Measurements from ENCODE around the gene PLA2G3. TPM values are rescaled to one million over a fixed set of nuclear protein-coding genes. Genes with fewer than 3 reads are reported as not detected.

Gene PLA2G3
- total and polyA plus RNA-seq, 2 of the 13 experiments (the other 11 are each of a cell fraction or from before 2014, with no cell fraction given): 0.12 to 0.42 TPM

GRCh38 chr22:31126128-31126868, 14.0 kb downstream of the PLA2G3 start:
- H2AFZ ChIP-seq (ENCODE audit: low read length): no peak overlapping the region
- no peaks in the 10 kb centered on the region for H3K79me2 ChIP-seq (ENCODE audit: insufficient read depth, low read length)
- in situ Hi-C loops (cut with HindIII; ENCODE audit: extremely low pct_ligation_motif_present, low pct_unique_long_range_greater_than_20kb) (no loop called here), intact Hi-C loops (cut with micrococcal nuclease; ENCODE audit: unreplicated experiment) (no loop called here)
- H3K4me3 ChIP-seq (replicated peaks in 1 of 3; ENCODE audit: insufficient read depth in 1 of 3, low read depth in 2 of 3, low read length in 3 of 3): no peak overlapping the region
- POLR2A ChIA-PET: no interaction called here
- no peak overlapping the region for H3K9ac ChIP-seq (ENCODE audit: insufficient read depth, low read depth, low read length)
- no peak overlapping the region for H3K4me2 ChIP-seq (ENCODE audit: low read depth, low read length)
- BruUV-seq (replicated peaks): no TSS peak
- H3K4me1 ChIP-seq (ENCODE audit: insufficient read depth, low read length): peaks cover 39% of the 10 kb centered on the region
- no peaks in the 10 kb centered on the region for H3K36me3 ChIP-seq (replicated peaks in 1 of 2; ENCODE audit: control insufficient read depth in 1 of 2, insufficient read depth in 2 of 2, low read length in 2 of 2)
- no peak for ATAC-seq
- no peaks in the 10 kb centered on the region for H4K20me1 ChIP-seq (ENCODE audit: insufficient read depth, low read length)
- WGBS (ENCODE audit: low lambda C conversion rate): 58% methylated on average over 8 of the region's 22 CpGs
- peaks cover 1 to 23% of the 10 kb centered on the region in 2 experiments; a peak in 4 of 5 replicates for H3K27me3 ChIP-seq (ENCODE audit: control insufficient read depth in 1 of 2, insufficient read depth in 2 of 2, low read length in 2 of 2)
- no peaks in the 10 kb centered on the region for H3K9me3 ChIP-seq (ENCODE audit: low read length)
- no peak for FAIRE-seq
- H3K27ac ChIP-seq (ENCODE audit: extremely low read length, insufficient read depth, low read length): no peak overlapping the region
- CTCF ChIA-PET (ENCODE audit: low intra/inter-chr PET ratio, low total read pairs): no interaction called here
- no peak for DNase-seq (ENCODE audit: low spot score)
- no peak for TF ChIP-seq ZSCAN20 (CRISPR knock-in tag; IDR thresholded peaks at IDR 0.05; ENCODE audit: borderline replicate concordance)
- TF ChIP-seq ZNF280D (CRISPR knock-in tag; IDR thresholded peaks at IDR 0.05): no peak
- TF ChIP-seq MTF1 (CRISPR knock-in tag; IDR thresholded peaks at IDR 0.05): no peak
- no peak for TF ChIP-seq CREB3 (CRISPR knock-in tag; IDR thresholded peaks at IDR 0.05)
- TF ChIP-seq ZNF766 (CRISPR knock-in tag; IDR thresholded peaks at IDR 0.05; ENCODE audit: borderline replicate concordance): no peak
- no peak for TF ChIP-seq HNF1B (CRISPR knock-in tag; IDR thresholded peaks at IDR 0.05)
- TF ChIP-seq ZBTB10 (CRISPR knock-in tag; IDR thresholded peaks at IDR 0.05; ENCODE audit: borderline replicate concordance): no peak
- no peak for TF ChIP-seq ZNF777 (CRISPR knock-in tag; IDR thresholded peaks at IDR 0.05)
- TF ChIP-seq ARNTL (CRISPR knock-in tag; IDR thresholded peaks at IDR 0.05): no peak
- no peak for TF ChIP-seq GLMP (CRISPR knock-in tag; IDR thresholded peaks at IDR 0.05; ENCODE audit: borderline replicate concordance)
- TF ChIP-seq PLRG1 (conservative IDR thresholded peaks at IDR 0.05): no peak
- no peak for TF ChIP-seq POLR2AphosphoS2 (IDR thresholded peaks at IDR 0.05; ENCODE audit: low read depth, low read length)
- TF ChIP-seq PHF8 (CRISPR knock-in tag; IDR thresholded peaks at IDR 0.05): no peak
- TF ChIP-seq ZSCAN25 (CRISPR knock-in tag; IDR thresholded peaks at IDR 0.05): no peak
- no peak for TF ChIP-seq RELA (CRISPR knock-in tag; IDR thresholded peaks at IDR 0.05)
